OCI-LY7 (cell line): Measurements from ENCODE around the gene SFI1. TPM values are rescaled to one million over a fixed set of nuclear protein-coding genes. Genes with fewer than 3 reads are reported as not detected.
A peak's percentile ranks its signal among the peaks of the same experiment; 100 is the strongest.

Source experiments
- BruUV-seq: library from RNA; stranded (reverse); fragments of 400-500 nt; replicated peaks from 2 replicates; lab custom pipeline; 2021; lab: Mats Ljungman, UMichigan
- CTCF ChIA-PET: fragments of 300-600 bp; sonication (Branson Sonifier 250); formaldehyde crosslinking; loops from one replicate; lab custom pipeline; 2022; ENCODE audit warnings: antibody characterized with exemption; ENCODE audit not compliant: unreplicated experiment; lab: Charles Lee
- POLR2A ChIA-PET: fragments of 300-600 bp; sonication (Branson Sonifier 250); formaldehyde crosslinking; loops from one replicate; lab custom pipeline; 2022; ENCODE audit warnings: antibody characterized with exemption; lab: Charles Lee
- DNase-seq: peaks from one replicate; pipeline ENCODE4 v3.0.0-alpha.2; 2015; ENCODE audit warnings: low spot score
- H2AFZ ChIP-seq: fragments of 200-600 bp; sonication (generic), shearing (Covaris generic); 2 replicates; pipeline ENCODE4 v1.6.1; 2014; ENCODE audit warnings: mild to moderate bottlenecking, antibody characterized with exemption, low read length, moderate library complexity
- H3K27ac ChIP-seq: fragments of 200-600 bp; sonication (generic); 2 replicates; pipeline ENCODE4 v1.5.1; 2014; ENCODE audit warnings: mixed run types, low read depth, mild to moderate bottlenecking, moderate library complexity, low read length, inconsistent platforms; ENCODE audit not compliant: poor library complexity, severe bottlenecking
- H3K36me3 ChIP-seq: fragments of 200-600 bp; sonication (generic); 2 replicates; pipeline ENCODE4 v1.6.1; 2014; ENCODE audit warnings: mild to moderate bottlenecking, antibody characterized with exemption, low read length, moderate library complexity, mixed read lengths; ENCODE audit not compliant: insufficient read depth
- H3K4me1 ChIP-seq: fragments of 200-600 bp; sonication (generic); 2 replicates; pipeline ENCODE4 v1.5.1; 2014; ENCODE audit warnings: mild to moderate bottlenecking, low read length; ENCODE audit not compliant: insufficient read depth, poor library complexity, severe bottlenecking
- H3K4me2 ChIP-seq: fragments of 200-600 bp; sonication (generic); 2 replicates; pipeline ENCODE4 v1.6.1; 2014; ENCODE audit warnings: mild to moderate bottlenecking, low read length
- H3K4me3 ChIP-seq: fragments of 200-600 bp; sonication (generic); 2 replicates; pipeline ENCODE4 v1.5.1; 2014; ENCODE audit warnings: mild to moderate bottlenecking, low read depth, low read length; ENCODE audit not compliant: poor library complexity, severe bottlenecking
- H3K79me2 ChIP-seq: fragments of 200-600 bp; sonication (generic); 2 replicates; pipeline ENCODE4 v1.6.1; 2016; ENCODE audit warnings: low read depth, mild to moderate bottlenecking, low read length, moderate library complexity, mixed read lengths; ENCODE audit not compliant: insufficient read depth
- H3K9me2 ChIP-seq: fragments of 200-600 bp; sonication (generic); 2 replicates; pipeline ENCODE4 v1.6.1; 2016; ENCODE audit warnings: mild to moderate bottlenecking, low read length, mixed read lengths; ENCODE audit not compliant: insufficient read depth
- H3K9me3 ChIP-seq: fragments of 200-600 bp; sonication (generic); 2 replicates; pipeline ENCODE4 v1.6.1; 2014; ENCODE audit warnings: mild to moderate bottlenecking, mixed run types, low read length, mixed read lengths
- H4K20me1 ChIP-seq: fragments of 200-600 bp; sonication (generic); 2 replicates; pipeline ENCODE4 v1.6.1; 2014; ENCODE audit warnings: mild to moderate bottlenecking, antibody characterized with exemption, low read length, moderate library complexity, mixed read lengths; ENCODE audit not compliant: insufficient read depth
- CTCF ChIP-seq: fragments of 200-600 bp; sonication (generic); conservative IDR thresholded peaks from 2 replicates; pipeline ENCODE4 v1.5.1; 2014; ENCODE audit warnings: mild to moderate bottlenecking, antibody characterized with exemption, low read length, moderate library complexity, mixed read lengths
- EZH2phosphoT487 ChIP-seq: fragments of 200-600 bp; sonication (generic); IDR thresholded peaks from 2 replicates; pipeline ENCODE4 v1.6.1; 2018; ENCODE audit warnings: low read depth, borderline replicate concordance, mild to moderate bottlenecking, mixed run types, antibody characterized with exemption, low read length, moderate library complexity, mixed read lengths
- intact Hi-C: fragments of 100-400 bp; cut with micrococcal nuclease; formaldehyde crosslinking; loops from one replicate; pipeline ENCODE4 v1.10.0; 2022; ENCODE audit not compliant: unreplicated experiment
- total RNA-seq, 2 experiments: library from RNA; depleted of rRNA in 1 of 2; stranded (reverse); fragments of >200 nt in 1 of 2; shearing (Covaris generic) in 1 of 2; gene quantifications; 2 replicates each; pipeline ENCODE4 v1.2.3, GENCODE V29; 2014 to 2022

SFI1 gene
- total RNA-seq, 2 experiments from 2014 or later = 72.6 to 132 TPM

- H4K20me1 ChIP-seq = no peaks in the 10 kb centered on the region
These were observed 132.8 kb downstream of the SFI1 start for GRCh38 chr22:31628969-31629708.

GRCh38 chr22:31629741-31630184 lies 133.4 kb downstream of the SFI1 start:
- Histone ChIP-seq H3K9me2 (no peaks in the 10 kb centered on the region), H3K4me1 (peaks cover 79% of the 10 kb centered on the region), H3K9me3 (no peaks in the 10 kb centered on the region), H3K4me2 (peak overlapping the region; percentile 95), H3K4me3 (peak overlapping the region; percentile 73), H3K27ac (peak overlapping the region; percentile 93), H4K20me1 (no peaks in the 10 kb centered on the region), H2AFZ (no peak overlapping the region), H3K79me2 (peaks cover 42% of the 10 kb centered on the region; the same call in 1 of the 2 replicates), H3K36me3 (peaks cover 27% of the 10 kb centered on the region)
- ChIA-PET CTCF (interaction anchor here (0.7 to 1.0 kb wide), 5 partner anchors 9 to 1375 kb away, joined by 3 to 5 read pairs (median 4); no protein-coding TSS in a partner anchor), POLR2A (interaction anchor here (0.6 to 1.8 kb wide), 9 partner anchors 10 to 339 kb away, joined by 3 to 6 read pairs (median 4); no protein-coding TSS in a partner anchor)
- intact Hi-C loops = loop anchor here (1.0 to 5.0 kb wide), 8 partner anchors 33 to 337 kb away; partner anchors contain the start of genes DEPDC5, PIK3IP1, PISD and PRR14L
- BruUV-seq = no TSS peak
- peak; percentile 53 for DNase-seq
- TF ChIP-seq CTCF (peak; percentile 0; the same call in 1 of the 2 replicates), EZH2phosphoT487 (no peak)

More at GRCh38 chr22:31628969-31629708, 132.8 kb downstream of the SFI1 start:
- no peak overlapping the region for H2AFZ ChIP-seq
- no peaks in the 10 kb centered on the region for H3K9me2 ChIP-seq
- H3K36me3 ChIP-seq = peaks cover 27% of the 10 kb centered on the region
- DNase-seq = no peak
- peaks cover 42% of the 10 kb centered on the region; the same call in 1 of the 2 replicates for H3K79me2 ChIP-seq
- TF ChIP-seq CTCF = peak; percentile 77
- no peak for TF ChIP-seq EZH2phosphoT487
- intact Hi-C loops = no loop called here
- BruUV-seq = TSS peak; percentile 41
- H3K9me3 ChIP-seq = no peaks in the 10 kb centered on the region
- H3K4me3 ChIP-seq = peak overlapping the region; percentile 73
- peaks cover 75% of the 10 kb centered on the region for H3K4me1 ChIP-seq
- peak overlapping the region; percentile 93 for H3K27ac ChIP-seq
- CTCF ChIA-PET = interaction anchor here (0.7 to 1.0 kb wide), 3 partner anchors 9 to 1374 kb away, joined by 3 to 5 read pairs (median 5); no protein-coding TSS in a partner anchor
- POLR2A ChIA-PET = interaction anchor here (0.6 to 1.1 kb wide), 4 partner anchors 61 to 305 kb away, joined by 3 to 6 read pairs (median 4); no protein-coding TSS in a partner anchor
- H3K4me2 ChIP-seq = peak overlapping the region; percentile 95
